GM21576 (cell line): ENCODE results near the gene YY1AP1.
"Not testable (repeated sequence)": the region's sequence is repeated elsewhere in the genome, so short reads cannot be mapped to it uniquely, and the experiment has no call there.

Experiments
- ATAC-seq: cut with Tn5 transposase; IDR thresholded peaks from one replicate; pipeline ENCODE4 v1.9.1; 2021; ENCODE audit warnings: mild to moderate bottlenecking, moderate library complexity; ENCODE audit not compliant: unreplicated experiment

Gene YY1AP1

DNA sequence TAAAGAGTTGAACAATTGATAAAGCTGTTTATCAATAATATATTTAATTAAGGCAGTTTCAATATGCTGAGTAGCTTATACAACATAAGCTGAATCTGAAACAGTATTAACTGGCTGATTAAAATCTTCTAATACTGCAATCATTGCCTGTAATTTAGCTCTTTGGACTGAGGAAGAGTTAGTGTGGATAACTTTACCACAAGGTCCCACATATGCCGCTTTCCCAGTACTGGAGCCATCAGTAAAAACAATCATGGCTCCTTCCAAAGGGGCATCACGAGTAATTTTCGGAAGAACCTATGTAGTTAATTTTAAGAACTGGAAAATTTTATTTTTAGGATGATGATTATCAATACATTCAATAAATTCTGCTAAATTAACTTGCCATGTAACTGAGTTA lies 7.0 kb upstream of the YY1AP1 start:
- ATAC-seq: no peak

GRCh38 chr1:155695072-155695471 lies 6.5 kb upstream of the YY1AP1 start:
- no peak for ATAC-seq

- ATAC-seq: no peak
Measured at GRCh38 chr1:155694167-155694566, 5.6 kb upstream of the YY1AP1 start.

GRCh38 chr1:155691992-155692528 lies 3.5 kb upstream of the YY1AP1 start:
- no peak for ATAC-seq

- ATAC-seq: not testable (repeated sequence)
Measured at GRCh38 chr1:155689081-155689607, 570 bp upstream of the YY1AP1 start, which contains the start of gene DAP3. DAP3 (plus strand) TSS chr1:155689091; CDS start chr1:155709780, 20,689 bp downstream.

DNA sequence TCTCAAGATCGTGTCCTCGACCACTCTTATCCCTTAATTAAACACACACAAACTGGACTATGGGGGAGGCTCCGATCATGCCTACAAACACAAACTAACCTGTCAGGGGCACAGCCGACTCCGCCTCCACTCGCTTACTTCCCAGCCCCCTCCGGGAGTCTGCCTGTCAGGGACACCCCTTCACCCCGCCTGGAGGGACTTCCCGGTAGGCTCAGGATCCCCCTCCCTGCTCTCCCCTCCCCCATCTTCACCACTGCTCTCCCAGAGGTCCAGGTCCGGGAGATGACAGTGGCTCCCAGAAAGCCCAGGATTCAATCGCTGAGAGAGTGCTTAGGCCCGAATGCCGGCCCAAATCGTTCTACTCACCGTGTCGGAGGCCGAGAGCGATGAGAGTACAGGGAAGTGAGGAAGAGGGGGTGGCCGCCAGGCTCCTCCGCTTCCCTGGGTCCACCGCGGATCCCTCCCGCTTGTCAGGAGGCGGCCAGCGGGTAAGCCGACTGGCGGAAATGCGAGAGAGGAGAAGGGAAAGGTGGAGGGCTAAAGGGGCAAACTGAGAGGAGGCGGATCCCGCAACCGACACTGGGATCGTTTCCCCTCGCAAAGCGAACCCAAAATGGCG lies 760 bp downstream of the YY1AP1 start:
- peak; percentile 1 for ATAC-seq

DNA sequence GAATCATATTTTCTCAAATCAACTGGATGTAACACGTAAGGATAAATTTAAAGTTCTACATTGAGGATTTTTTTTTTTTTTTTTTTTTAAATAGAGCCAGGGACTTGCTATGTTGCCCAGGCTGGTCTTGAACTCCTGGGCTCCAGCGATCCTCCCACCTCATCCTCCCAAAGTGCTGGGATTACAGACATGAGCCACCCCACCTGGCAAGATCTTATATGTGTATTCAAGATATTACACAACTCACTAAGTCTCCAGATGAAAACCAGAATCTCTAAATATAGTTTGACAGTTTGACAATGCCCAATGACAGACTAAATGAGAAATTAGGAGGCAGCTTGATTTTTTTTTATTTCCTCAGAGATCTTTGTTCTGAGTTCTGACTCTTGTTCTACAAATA lies 6.8 kb downstream of the YY1AP1 start:
- no peak for ATAC-seq

DNA sequence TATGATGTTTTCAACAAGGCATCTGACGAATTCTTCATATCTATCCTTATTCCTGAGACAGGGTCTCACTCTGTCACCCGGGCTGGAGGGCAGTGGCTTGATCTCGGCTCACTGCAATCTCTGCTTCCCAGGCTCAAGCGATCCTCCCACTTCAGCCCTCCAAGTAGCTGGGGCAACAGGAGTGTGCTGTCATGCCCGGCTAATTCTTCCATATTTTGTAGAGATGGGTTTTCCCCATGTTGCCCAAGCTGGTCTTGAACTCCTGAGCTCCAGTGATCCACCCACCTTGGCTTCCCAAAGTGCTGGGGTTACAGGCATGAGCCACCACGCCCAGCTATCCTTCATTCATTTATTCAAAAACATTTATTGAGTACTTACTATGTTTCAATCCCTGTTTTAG lies 8.0 kb downstream of the YY1AP1 start:
- no peak for ATAC-seq

DNA sequence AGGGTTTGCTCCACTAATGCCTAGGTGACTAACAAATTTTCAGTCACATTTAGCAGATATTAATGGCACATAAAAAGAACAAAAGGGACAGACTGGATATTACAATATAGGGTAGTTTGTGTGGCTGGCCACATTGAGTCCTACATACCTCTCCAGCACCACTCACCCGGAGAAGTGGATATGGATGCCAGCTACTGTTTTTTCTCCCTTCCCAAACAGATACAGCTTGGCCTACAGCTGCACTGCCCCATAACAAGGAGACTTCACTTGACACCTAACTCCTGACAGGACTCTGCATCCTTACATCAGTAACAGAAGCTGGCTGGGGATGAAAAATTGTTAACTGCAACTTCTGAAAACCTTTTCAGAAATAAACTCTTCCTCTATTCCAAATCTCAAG lies 9.6 kb downstream of the YY1AP1 start:
- not testable (repeated sequence) for ATAC-seq

DNA sequence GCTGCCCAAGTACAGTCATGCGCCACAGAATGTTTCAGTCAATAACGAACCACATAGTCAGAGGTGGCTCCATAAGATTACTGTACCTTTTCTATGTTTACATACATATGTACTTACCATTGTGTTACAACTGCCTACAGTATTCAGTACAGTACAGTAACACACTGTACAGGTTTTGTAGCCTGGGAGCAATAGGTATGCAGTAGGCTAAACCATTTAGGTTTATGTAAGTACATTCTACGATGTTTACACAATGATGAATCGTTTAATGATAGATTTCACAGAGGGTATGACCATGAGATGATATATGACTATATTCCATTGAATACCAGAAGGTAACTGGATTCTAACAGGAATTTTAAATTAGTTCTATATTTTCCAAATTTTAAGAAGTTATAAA lies 10.5 kb downstream of the YY1AP1 start:
- ATAC-seq: no peak

DNA sequence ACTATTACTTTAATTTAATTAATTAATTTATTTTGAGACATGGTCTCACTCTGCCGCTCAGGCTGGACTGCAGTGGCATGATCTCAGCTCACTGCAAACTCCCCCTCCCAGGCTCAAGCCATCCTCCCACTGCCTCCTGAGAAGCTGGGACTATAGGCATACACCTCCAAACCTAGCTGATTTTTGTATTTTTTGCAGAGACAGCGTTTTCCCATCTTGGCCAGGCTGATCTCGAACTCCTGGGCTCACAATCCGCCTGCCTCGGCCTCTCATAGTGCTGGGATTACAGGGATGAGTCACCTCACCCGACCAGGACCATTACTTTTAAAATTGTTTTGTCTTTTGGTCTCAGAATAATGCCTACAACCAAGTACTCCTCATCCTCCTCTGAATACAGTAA lies 15.6 kb downstream of the YY1AP1 start:
- ATAC-seq: no peak

GRCh38 chr1:155671750-155672149 lies 16.8 kb downstream of the YY1AP1 start:
- ATAC-seq: no peak

GRCh38 chr1:155669233-155670162 lies 19.1 kb downstream of the YY1AP1 start:
- ATAC-seq: no peak

- not testable (repeated sequence) for ATAC-seq
Measured at GRCh38 chr1:155661239-155661638, 27.3 kb downstream of the YY1AP1 start.

DNA sequence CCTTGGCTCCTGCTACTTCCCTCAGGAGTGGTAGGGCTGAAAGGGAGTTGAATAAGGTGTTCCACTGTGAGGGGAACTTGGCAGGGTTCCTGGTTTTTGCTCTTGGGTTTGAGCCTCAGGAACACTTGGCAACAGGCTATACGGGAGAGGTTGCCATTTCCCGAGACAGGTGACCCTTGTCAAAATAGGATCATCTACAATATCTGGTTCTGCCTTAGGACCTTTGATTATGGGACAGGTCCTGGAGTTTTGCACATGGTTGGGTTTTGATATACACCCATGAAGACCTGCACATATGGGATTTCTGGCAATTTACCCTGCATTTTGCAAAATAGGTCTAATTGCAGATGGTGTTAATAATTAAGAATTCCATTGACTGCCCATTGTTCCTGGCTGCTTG lies 31.1 kb downstream of the YY1AP1 start:
- ATAC-seq: no peak

- no peak for ATAC-seq
Measured at GRCh38 chr1:155652951-155653350, 35.6 kb downstream of the YY1AP1 start.

- ATAC-seq: no peak
Measured at GRCh38 chr1:155651861-155652661, 36.5 kb downstream of the YY1AP1 start.

GRCh38 chr1:155650231-155650757 lies 38.3 kb downstream of the YY1AP1 start:
- no peak for ATAC-seq

DNA sequence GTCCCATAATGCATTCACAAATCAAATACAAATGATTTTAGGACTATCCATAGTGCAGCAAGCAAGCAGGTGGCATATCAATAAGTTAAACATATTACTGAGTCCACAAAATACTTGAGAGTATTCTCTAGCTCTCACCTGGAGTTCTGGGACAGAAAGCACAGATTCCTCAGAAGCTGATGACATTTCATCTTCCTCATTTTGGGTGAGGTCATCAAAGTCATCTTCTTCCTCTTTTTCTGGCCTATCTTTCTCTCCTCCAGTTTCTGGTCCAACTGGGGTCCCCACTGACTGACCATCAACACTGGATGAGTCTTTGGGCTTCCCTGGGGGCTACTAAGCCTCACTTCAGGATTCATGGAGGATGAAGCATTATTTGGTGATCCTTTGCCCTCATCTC lies 38.9 kb downstream of the YY1AP1 start:
- no peak for ATAC-seq
